HG03354 (cell line): ENCODE measurements around the gene CD81.

Experiments used
- ATAC-seq: cut with Tn5 transposase; IDR thresholded peaks from one replicate; pipeline ENCODE4 v1.9.1; 2021; ENCODE audit warnings: mild to moderate bottlenecking; ENCODE audit not compliant: unreplicated experiment, poor library complexity, severe bottlenecking

CD81 gene

GRCh38 chr11:2400762-2401435 lies 23.8 kb downstream of the CD81 start:
- no peak for ATAC-seq

DNA sequence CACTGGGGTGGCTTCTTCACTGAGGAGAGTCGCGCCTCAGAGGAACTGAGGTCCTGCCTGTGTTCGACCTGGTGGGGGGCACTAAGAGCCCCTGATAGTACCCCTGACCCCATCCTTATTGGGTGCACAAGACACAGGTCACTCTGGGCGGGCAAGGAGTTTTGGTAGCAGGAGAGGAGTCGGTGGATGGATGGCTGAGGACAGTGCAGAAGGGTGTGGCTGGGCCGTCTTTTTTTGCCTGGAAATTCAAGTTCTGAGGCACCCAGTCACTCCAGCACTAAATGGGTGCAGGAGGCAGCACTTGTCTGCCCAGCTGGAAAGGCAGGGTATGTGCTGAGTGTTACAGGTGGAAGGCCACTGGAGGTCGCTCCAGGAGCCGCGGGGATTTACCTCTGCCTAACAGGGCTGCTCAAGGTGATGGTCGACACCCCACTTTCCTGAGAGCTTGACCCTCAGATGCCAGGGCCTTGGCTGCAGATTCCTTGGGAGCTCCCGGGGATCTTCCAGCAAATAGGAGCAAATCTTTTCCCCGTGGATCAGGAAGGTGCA lies 24.4 kb downstream of the CD81 start:
- ATAC-seq, result no peak

GRCh38 chr11:2402106-2402505 lies 25.0 kb downstream of the CD81 start:
- ATAC-seq, result no peak

- no peak for ATAC-seq
Measured at GRCh38 chr11:2402890-2403645, 26.0 kb downstream of the CD81 start.

DNA sequence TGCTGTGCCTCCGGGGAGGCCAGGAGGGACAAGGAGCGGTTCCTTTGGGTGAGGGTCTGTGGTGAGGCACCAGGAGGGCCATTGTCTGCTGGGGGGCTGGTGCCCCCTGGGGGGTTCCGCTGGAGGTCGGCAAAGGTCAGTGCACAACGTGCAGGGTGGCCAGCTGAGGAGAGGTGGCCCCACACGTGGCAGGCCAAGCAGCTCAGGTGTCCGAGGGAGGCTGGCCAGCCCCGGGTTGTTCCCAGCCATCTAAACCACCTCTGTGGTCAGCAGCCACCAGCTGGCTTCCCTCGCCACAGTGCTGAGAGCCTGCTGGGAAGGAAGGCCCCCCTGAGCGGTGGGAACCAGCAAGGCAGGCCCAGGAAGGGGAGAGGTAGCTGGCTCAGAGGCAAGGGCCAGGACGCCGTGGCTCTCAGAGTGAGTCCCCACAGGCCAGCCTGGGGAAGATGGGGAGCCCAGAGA lies 27.7 kb downstream of the CD81 start:
- no peak for ATAC-seq

GRCh38 chr11:2406451-2406850 lies 29.3 kb downstream of the CD81 start:
- no peak for ATAC-seq

DNA sequence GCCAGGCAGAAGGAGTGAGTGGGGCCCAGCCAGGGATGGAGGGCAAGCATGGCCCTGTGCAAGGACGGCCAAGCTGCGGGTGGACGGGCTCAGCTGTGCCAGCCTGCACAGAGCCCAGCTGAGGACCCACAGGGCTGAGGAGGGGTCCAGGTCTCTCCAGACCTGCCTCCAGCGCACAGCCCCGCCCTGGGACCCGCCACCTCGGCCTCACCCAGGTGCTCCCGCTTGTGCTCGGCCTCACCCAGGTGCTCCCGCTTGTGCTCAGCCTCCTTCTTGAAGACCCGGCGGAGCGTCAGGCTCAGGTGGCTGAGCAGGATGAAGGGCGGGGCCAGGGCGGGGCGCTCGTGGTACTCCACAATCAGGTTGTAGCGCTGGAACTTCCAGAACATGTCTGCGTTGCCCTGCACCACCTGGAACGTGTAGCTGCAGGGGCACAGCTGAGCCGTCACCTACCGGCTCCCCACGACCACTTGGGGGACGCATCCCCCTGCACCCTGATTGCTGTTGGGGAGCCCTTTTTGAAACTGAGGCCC lies 29.8 kb downstream of the CD81 start:
- ATAC-seq, result no peak

- ATAC-seq, result no peak
Measured at GRCh38 chr11:2408671-2409070, 31.6 kb downstream of the CD81 start.

GRCh38 chr11:2409126-2409525 lies 32.0 kb downstream of the CD81 start:
- no peak for ATAC-seq

GRCh38 chr11:2409611-2410468 lies 32.7 kb downstream of the CD81 start:
- ATAC-seq, result no peak

DNA sequence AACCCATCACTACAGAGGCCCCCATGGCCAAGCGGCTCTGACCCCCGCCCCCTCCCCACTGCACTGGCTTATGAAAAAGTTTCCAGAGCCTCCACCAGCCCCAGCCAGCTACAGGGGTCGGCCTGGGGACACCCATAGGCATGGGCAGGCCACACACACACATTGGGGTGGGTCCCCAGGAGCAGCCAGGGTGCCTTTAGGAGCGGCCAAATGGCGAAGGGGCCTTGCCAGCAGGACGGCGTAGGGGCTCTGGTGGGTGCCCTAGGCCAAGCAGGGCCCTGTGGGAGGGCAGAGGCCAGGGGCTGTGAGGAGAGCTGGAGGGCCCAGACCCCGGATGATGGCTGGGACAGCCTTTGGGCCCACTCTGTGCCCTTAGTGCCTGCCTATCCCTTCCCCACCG lies 33.5 kb downstream of the CD81 start:
- no peak for ATAC-seq

- no peak for ATAC-seq
Measured at GRCh38 chr11:2411446-2412305, 34.6 kb downstream of the CD81 start.

DNA sequence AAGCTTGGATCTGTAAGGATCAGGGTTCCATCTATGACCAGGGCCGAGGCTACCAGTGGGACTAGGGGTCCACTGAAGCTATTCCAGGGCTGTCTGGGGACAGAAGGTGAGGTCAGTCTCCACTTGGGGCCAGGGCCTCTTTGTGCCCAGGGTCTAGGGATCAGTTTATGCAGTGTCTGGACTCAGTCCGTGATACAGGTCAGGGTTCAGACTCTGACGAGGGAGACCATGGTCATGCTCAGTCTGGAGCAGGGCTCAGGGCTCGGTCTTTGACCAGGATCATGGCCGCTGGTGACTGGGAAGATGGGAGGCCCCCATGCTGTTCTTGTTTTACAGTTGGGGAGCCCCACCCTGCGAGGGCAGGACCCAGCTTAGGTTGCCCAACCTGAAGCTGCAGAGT lies 35.2 kb downstream of the CD81 start:
- ATAC-seq, result no peak

DNA sequence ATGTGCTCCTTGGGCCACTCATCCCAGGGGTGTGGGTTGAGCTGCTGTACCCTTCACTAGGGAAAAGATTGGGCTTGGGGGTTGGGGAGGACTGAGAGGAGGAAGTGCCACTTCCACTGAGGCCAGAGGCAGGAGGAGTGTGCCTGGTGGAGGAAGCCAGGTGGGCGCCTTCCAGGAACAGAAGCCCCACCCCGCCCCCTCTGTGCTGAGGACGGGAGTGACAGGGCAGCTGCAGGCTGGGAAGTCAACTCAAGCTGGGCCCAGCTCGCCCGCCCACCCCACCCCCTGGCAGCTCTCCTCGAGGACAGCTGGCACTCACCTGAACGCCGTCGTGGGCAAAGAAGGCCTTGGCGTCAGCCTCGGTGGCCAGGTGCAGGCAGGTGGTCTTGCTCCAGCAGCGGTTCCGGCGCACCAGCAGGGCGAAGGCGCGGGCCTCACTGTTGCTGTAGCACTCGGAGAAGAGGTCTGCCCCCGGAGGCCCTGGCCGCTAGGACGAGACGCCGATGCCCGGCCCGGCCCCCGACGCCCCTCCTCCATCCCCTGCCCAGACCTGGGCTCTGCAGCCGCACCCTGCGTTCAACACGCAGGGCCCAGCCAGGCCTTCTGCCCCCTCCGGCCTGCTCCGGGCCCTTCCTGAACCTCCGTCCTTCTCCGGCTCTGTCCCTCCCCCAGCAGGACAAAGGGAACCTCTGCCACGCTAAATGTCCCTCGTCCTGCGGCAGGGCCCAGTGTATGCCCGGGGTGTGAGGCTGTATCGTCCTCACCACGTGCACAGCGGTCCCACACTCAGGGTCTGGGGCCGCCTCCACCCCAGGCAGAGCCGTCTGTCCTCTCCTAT lies 36.9 kb downstream of the CD81 start:
- ATAC-seq, result no peak

DNA sequence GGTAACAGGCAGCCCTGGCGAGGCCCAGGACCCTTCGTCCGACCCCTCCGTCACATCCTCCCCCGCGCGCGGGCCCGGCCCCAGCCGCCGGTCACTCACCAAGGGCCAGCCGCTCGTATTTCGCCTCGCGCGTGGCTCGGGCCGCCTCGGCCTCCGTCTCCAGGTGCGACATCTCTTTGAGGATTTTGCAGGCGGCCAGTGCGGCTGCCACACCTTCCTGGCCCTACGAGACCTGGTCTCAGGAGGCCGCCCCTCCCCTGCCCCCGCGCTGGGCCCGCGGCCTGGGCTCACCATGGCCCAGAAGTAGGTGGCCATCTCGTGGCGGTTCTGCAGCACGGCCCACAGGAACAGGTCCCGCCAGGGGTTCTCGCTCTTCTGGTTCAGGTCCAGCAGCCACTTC lies 37.5 kb downstream of the CD81 start:
- ATAC-seq, result no peak

GRCh38 chr11:2415171-2415570 lies 38.1 kb downstream of the CD81 start:
- no peak for ATAC-seq

DNA sequence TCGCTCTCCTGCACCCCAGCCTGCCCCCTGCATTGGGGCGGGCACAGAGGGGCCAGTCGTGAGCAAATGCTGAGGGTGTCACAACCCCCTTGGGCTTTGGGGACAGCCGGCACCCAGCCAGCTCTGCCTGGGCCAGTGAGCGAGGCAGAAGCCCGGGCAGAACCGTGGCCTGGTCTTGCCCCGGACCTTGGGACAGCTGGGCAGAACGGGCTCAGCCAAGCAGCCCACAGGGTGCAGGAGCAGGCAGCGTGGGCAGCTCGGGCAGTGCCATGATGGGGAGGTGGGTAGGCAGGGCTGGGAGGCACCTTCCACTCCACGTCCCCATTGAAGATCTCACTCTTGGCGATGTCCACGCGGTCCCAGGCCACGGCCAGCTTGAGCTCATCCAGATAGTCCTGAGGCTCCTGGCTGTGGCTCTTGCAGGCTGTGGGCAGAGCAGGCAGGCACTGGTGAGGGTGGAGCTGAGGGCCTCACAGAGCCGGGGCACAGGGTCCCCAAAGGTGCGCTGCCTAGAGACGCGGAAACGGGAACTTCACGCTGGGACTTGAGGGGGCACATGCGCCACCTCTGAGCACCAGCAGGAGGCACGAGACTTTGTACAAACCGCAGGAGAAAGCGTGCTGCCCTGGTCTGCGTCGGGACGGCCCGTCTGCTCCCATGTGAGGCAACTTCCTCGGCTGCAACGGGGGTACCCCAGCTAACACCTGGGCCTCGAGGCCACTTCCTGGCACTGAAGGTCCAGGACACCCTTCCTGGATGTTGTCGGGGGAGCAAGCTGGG lies 38.7 kb downstream of the CD81 start:
- no peak for ATAC-seq

DNA sequence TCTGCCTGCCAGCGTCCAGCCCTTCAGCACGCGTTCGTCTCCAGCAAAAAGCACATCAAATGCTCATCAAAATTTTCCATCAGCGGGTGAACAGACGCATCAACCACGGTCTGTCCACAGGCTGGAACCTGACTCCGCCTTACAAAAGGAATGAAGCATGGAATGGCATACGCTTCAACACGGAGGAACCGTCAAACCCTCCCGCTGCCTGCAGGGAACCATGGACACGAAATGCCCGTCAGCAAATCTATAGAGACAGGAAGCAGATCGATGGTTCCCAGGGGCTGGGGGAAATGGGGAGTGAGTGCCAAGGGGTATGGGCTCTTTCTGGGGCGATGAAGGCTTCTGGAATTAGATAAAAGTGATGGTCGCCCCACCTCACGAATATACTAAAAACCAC lies 39.7 kb downstream of the CD81 start:
- ATAC-seq, result no peak
